Measurements from ENCODE around the gene SEMA4D.
"Not testable (repeated sequence)": the region's sequence is repeated elsewhere in the genome, so short reads cannot be mapped to it uniquely, and the experiment has no call there.

Gene SEMA4D

DNA sequence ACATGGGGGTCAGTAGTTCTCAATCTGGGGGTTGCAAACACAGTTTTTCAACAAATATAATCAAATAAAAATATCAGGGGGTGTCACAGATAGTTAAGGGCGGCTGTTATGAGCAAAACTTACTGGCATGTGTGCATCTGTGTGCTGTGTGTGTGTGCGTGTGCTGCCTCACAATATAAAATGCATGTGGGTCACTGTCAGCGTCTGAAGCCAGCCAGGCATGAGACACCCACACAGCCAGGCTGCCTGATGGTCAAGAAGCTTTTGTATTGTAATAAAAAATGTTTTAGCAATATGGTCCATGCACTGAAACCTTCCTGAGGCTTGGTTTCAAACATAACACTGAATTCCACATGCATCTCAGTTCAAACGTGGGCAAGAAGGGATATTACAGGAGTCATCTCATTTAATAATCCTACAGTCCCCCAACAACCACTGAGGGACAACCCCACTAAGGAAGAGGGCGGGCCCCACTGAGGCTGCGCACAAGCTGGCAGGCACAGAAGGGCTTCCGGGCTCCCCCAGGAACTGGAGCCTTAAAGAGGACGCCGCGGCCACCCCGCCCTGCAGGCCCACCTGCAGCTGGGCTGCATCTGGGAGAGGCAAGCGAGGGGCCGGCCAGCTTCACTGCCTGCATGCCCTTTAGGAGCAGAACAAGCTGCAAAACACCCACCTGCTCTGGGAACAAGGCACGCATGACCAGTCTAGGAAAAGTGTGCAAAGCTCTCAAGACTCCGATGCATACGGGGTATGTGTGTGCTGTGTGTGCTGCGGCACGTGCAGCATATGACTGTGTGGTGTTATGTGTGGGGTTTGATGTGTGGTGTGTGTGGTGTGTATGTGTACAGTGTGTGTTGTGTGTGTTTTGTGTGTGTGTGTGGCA, 14.1 kb downstream of the SEMA4D start:
- peak in 2 of 56 donors; percentile 24 to 43 for DNase-seq

DNA sequence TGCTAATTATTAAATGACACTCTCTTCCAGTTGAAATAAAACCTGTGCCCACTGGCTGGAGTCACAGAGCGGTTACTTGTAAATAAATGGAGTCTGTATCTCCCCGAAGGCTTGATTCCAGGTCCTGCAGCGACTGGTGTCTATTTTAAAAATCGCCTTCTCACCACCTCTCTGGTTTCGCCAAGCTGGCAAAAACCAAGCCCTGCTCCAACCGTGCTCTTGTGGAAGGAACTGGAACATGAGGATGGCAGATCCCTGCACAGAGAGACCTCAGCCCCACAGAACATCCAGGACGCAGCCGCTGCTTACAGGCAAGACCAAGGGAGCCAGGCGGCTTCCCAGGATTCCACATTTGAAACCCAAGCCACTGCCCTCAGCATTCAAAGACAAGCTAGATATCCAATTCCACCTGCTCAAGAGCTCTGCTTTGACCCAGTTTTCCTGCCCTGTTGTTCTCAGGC, 15.0 kb downstream of the SEMA4D start:
- DNase-seq = peak in 4 of 56 donors; percentile 30 to 63 (median 44)

DNA sequence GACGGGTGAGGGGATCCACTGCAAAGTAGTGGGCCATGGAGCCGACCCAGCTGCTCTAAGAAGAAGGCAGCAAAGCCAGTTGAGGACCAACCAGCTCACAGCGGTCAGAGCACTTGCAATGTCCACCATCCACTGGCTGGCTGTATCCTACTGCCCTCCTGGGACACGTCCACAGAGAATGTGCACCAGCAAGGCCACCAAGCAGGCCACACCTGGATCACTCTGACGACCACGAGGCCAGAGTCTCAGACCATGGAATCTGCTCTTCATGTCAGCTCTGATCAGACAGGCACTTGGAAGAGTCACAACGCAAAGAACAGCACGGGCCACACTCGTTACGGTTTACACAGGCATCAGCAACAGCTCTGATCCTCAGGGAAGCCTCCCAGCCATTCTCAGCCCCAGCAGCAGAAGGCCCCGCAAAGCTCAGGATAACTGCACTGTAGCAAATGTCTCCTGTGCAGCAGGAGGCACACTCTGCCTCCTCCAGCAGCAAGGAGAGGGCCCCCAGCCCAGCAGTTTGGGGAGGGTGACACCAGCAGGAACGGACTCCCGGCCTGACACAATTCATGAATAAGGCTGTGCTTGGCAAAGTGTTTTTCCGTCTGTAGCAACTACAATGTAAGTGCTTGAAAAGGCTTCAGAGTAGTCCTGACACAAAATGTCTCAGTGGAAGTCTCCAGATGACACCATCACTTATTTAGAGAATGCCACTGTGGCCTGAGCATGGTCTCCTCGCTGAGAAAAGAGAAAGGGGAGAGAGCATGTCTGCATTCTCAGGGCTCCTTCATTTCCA, 15.7 kb downstream of the SEMA4D start:
- peak in 24 of 56 donors; percentile 22 to 63 (median 44) for DNase-seq

DNA sequence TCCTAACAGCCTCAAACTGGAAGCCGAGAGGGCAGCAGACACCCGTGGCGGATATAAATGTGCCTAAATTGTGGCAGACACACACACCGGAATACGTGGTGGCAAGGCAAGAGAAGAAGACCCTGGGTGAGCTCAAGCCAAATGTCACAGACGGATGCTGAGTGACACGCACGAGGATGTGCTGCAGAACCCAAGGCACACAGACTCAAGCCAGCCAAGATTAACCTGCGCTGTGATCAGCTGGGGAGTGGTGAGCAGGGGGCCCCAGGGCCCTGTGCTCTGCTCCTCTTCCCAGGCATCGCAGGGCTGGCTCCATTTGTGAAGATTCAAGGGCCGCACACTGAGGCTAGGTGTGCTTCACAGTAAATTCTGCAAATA, 16.4 kb downstream of the SEMA4D start:
- DNase-seq = no peak

DNA sequence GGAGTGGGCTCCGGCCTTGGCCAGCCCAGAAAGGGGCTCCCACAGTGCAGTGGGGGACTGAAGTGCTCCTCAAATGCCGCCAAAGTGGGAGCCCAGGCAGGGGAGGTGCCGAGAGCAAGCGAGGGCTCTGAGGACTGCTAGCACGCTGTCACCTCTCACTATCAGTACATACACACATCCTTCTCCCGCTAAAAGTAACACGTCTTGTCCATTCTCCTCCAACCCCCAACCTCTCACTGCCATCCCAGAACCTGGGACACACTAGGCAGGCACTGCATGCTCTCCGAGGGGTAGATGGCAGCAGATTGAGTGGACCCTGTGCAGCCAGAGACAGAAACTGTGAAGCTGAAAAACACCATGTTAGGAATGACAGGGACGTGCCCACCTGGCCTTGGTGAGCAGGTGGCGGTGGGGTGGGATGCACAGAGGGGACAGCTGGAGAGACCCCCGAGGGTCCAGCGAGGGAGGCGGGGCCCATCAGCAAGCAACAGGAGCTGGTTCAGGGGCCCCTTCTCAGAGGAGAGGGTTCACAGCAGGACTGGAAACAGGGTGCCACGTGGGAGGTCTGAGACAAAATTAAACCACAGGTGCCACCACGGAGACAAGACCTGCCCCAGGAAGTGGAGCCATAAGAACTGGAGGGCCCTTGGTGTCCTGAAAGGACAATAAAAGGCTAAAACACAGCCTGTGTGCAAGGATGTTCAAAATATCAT, 16.9 kb downstream of the SEMA4D start:
- no peak for DNase-seq

DNA sequence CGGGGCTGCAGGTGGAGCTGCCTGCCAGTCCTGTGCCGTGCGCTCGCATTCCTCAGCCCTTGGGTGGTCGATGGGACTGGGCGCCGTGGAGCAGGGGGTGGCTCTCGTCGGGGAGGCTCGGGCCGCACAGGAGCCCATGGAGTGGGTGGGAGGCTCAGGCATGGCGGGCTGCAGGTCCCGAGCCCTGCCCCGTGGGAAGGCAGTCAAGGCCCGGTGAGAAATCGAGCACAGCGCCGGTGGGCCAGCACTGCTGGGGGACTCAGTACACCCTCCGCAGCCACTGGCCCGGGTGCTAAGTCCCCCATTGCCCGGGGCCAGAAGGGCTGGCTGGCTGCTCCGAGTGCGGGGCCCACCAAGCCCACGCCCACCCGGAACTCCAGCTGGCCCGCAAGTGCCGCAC, 17.5 kb downstream of the SEMA4D start:
- not testable (repeated sequence) for DNase-seq

DNA sequence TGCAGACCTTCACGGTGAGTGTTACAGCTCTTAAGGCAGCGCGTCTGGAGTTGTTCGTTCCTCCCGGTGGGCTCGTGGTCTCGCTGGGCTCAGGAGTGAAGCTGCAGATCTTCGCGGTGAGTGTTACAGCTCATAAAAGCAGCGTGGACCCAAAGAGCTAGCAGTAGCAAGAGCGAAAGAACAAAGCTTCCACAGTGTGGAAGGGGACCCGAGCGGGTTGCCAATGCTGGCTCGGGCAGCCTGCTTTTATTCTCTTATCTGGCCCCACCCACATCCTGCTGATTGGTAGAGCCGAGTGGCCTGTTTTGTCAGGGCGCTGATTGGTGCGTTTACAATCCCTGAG, 18.3 kb downstream of the SEMA4D start:
- not testable (repeated sequence) for DNase-seq

DNA sequence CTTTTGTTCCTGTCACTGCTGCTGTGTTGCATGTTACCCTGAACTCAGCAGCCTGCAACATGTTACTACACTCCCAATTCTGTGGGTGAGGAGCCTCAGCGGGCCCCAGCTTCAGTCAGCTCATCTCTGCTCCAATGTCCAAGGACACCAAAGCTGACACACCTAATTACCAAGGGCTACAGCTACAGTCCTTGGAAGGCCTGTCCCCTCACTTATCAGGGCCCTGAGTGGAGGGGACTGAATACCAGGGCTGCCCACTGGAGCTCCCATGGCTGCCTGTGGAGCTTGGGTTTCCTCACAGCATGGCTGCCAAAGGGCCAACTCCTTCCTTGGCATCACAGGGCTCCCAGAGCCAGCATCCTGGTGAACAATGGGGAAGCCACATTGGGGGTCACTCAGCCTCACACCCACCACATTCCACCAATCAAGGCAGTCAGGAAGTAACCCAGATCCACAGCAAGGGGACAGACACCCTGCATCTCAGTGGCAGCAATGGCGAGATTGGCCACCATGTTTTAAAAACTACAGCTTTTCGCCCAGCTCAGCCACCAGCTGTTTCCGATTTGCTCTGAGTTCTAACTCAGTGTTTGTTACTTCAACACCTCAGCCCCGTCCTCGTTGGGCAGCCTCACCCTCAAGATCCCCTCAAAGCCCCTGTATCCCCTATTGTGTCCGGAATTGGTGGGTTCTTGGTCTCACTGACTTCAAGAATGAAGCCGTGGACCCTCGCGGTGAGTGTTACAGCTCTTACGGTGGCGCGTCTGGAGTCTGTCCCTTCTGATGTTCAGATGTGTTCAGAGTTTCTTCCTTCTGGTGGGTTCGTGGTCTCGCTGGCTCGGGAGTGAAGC, 18.9 kb downstream of the SEMA4D start:
- no peak for DNase-seq

DNA sequence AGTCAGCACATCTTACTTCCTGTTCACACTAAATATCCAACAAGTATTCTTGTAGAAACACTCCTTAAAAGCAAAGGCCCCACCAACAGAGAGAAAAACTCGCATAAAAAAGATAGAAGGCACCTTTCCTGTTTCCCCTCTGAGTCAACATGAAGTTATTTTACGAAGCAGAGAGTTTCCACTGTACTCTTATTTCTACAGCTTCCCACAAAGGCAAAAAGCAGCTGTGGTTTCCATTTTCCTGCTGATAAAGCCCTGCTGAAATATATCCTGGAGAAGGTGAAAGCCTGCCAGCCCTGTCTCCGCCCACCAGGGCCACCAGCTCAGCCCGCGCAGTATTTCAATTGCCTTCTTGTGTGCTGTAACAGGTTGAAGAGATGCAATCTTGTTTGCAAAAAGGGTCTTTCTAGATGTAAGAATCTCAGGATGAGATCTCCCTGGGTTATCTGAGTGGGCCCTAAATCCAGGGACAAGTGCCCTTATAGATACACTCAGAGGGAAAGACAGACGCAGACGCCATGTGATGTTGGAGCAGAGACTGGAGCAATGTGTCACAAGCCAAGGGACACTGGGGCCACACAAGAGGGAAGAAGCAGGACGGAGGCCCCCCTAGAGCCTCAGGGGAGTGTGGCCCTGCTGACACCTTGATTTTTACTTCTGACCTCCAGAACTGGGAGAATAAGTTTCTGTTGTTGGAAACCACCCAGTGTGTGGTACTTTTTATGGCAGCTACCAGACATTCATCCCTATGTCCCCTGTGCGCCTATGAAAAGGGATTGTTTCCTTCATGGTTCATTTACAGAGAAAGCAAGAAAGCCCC, 19.9 kb downstream of the SEMA4D start:
- peak in 2 of 56 donors; percentile 17 to 29 for DNase-seq

DNA sequence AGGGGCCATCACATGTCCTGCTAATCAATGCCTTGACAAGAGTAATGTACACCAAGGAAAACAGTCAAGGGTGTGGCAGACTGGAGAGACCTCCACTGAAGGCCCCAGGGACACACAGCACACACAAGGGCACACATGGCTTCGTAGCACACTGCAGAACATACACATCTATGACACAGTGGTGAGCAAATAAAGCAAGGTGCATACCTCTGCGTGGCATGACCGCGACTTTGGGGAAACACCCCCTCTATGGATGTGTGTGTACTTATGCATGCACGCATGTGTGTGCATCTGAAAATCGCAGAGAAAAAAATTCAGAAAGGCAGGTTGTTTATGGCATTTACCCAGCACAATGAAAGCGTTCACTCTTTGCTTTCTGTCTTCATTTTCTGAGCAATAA, 20.5 kb downstream of the SEMA4D start:
- no peak for DNase-seq

DNA sequence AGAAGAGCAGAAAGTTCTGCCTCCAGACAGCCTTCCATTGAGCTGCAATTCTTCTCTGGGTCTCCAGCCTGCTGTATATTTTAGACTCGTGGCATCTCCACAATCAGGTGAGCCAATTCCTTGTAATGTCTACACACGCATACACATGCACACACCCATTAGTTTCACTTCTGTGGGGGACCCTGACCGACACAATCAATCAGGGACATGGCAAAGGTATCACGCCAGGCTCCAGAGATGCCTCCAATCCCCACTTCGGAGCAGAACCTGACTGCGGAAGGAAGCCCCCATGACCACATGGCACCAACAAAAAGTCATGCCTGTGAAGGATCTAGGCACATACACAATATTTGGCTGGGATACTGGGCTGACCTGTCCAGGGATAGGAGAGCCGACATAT, 21.4 kb downstream of the SEMA4D start:
- DNase-seq = no peak

DNA sequence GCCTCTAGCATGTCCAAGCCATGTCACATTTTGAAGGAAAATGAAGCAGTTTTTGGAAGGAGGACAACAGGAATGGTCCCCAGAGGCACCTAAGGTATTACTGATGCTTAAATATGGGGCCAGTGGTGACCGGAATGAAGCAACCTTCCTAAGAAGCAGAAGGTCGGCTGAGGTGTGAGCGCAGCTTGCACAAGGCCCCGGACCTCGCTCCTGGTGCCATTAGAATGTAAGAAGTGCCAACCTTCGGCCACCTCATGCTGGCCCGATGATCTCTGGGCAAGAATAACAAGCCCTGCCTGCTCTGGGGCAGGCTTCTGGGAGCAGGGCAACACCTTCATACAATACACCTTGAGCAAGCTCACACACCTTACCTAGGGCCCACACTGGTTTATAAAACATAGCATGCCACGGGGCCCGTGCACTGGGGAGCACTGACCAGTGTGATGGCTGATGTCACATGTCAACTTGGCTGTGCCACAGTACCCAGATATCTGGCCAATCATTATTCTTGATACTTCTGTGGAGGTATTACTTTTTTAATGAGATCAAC, 21.9 kb downstream of the SEMA4D start:
- no peak for DNase-seq

DNA sequence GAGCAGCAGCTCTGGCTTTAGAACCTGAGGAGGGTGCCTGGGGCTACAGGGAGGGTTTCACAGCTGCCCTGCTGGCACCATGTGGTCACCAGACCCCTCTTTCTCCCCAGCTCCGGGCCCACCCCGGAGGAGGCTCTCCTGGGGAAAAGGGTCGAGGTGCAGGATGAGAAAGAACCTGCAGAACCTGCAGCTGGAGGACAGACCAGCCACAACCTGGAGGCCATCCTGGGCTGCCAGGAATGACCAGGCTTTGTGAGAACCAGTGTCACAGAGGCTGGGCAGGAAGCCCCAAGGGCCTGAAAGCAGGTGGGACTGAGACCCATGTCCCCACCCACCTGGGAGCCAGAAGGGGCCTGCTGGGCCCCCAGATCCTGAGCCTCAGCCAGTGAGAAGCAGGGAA, 23.0 kb downstream of the SEMA4D start:
- DNase-seq = no peak

DNA sequence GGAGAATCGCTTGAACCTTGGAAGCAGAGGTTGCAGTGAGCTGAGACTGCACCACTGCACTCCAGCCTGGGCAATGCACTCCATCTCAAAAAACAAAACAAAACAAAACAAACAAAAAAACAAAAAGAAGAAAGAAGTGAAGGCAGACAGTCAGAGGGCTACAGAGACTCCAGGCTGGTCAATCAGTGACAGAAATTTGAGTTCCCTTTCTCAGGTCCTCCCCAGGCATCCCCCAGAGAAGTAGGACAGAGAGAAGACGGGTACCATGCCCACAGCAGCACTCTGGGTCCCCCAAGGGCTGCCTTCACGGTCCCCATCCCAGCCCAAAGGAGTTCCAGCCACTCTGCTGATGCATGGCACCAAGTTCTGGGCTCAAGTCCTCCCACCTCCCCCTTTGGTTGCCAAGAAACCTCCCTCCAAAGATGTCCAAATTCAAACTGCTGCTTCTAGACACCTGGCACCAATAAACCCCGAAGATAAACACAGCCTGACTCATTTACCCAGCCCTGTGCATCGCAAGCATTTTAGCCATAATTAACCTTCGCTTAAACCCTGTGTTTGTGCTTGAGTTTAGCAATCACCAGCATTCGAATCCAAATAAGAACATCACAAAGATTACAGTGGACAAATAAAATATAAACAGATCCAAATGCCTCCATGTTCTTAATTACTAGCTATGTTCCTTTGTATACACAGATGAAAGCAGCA, 24.0 kb downstream of the SEMA4D start:
- no peak for DNase-seq

DNA sequence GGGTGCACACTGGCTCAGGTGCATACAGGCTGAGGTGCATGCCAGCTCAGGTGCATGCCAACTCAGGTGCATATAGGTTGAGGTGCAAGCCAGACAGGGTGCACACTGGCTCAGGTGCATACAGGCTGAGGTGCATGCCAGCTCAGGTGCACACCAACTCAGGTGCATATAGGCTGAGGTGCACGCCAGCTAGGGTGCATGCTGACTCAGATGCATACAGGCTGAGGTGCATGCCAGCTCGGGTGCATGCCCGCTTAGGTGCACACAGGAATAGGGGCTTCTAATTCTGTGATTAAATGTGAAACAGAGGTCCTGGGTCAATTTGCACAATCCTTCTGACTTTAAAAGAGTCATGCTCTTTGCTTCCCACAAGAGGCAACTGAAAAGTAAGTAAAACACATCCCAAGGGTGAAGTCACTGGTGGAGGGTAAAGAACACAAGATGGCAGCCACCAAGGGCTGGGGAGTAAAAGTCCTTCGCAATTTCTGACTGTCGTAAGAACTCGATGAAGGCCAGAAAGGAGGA, 26.1 kb downstream of the SEMA4D start:
- DNase-seq = not testable (repeated sequence)

DNA sequence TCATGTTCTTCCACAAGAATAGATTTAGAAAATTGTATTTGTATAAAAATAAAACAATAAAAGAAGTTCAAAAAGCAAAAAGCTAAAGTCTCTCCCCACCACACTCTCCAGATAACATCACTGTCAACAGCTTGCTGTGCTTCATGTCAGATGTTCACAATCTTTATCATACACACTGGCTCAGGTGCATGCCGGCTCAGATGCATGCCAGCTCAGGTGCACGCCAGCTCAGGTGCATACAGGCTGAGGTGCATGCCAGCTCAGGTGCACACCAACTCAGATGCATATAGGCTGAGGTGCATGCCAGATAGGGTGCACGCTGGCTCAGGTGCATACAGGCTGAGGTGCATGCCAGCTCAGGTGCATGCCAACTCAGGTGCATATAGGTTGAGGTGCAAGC, 26.5 kb downstream of the SEMA4D start:
- DNase-seq = no peak

DNA sequence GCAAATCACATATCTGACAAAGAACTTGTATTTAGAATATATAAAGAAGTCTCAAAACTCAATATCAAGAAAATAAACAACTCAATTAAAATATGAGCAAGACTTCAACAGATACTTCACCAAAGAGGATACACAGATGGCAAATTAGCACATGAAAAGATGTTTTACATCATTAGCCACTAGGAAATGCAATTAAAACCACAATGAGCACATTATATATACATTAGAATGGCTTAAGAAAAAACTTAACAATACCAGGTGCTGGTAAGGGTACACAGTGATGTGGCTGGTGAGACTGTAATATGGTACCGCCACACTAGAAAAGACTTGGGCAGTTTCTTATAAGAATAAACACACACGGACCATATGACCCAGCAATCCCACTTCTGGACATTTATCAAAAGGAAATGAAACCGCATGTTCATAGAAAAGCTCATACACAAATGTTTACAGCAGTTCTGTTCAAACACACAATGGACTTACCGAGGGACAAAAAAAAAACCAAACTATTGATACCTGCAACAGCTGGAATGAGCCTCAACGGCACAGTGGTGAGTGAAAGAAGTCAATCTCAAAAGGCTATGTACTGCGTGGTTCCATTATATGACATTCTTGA, 27.6 kb downstream of the SEMA4D start:
- DNase-seq = no peak

DNA sequence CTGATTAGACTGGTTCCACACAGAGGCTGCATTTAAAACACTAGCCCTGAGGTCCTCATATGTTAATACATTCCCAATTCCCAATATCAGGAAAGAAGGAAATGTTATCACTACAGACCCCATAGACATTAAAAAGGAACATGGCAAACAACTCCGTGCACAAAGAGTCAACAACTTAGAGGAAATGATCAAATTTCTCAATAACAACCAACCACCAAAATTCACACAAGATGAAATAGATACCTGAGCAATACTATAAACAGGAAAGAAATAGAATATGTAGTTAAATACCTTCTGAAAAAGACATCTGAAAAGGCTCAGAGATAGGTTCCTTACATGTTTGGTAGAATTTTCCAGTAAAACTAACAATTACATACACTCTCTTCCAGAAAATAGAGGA, 28.9 kb downstream of the SEMA4D start:
- DNase-seq = no peak

All from nucleus accumbens (tissue), 56 donors.